ENCODE data around the gene CDK14. TPM values are rescaled to one million over a fixed set of nuclear protein-coding genes. Genes with fewer than 3 reads are reported as not detected.

CDK14 gene
- total RNA-seq, 2 donors from 2014 or later: 8.7 to 13.4 TPM

DNA sequence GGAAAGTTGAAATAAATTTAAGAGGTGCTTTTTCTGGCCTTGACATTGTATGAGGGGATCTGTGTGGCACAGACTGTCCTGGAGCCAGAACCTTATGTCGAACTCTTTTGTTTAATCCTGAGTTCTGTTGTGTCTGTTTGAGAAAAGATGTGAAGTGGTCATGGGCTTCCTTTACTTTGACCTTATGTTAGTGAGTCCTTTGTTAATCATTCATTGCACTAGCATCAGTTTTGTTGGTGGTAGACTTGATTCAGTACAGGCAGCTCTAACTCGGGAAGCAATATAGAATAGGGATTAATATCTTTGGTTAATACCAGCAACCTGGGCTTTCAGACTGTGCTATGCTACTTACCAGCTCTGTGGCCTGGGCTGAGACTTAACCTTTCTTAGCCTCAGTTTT, 544.2 kb downstream of the CDK14 start:
- no peak overlapping the region for H3K4me3 Mint-ChIP-seq
- Histone ChIP-seq H3K9ac (ENCODE audit: extremely low read depth, low read length, poor library complexity, severe bottlenecking) (no peak overlapping the region), H3K9me3 (ENCODE audit: control insufficient read depth, low read length) (no peaks in the 10 kb centered on the region), H3K36me3 (ENCODE audit: control insufficient read depth, insufficient read depth, low read length) (no peaks in the 10 kb centered on the region), H3K4me3 (ENCODE audit: low read length) (no peak overlapping the region), H3K27me3 (ENCODE audit: control insufficient read depth, insufficient read depth, low read length, poor library complexity, severe bottlenecking) (no peaks in the 10 kb centered on the region), H3K27ac (ENCODE audit: low read depth, low read length) (no peak overlapping the region), H3K4me1 (ENCODE audit: control insufficient read depth, insufficient read depth, low read length) (no peaks in the 10 kb centered on the region)
- H3K27ac Mint-ChIP-seq: no peak overlapping the region
- no peaks in the 10 kb centered on the region for H3K36me3 Mint-ChIP-seq (ENCODE audit: low read depth)
- peaks cover 2% of the 10 kb centered on the region for H3K4me1 Mint-ChIP-seq
- TF ChIP-seq, protein P1, sequence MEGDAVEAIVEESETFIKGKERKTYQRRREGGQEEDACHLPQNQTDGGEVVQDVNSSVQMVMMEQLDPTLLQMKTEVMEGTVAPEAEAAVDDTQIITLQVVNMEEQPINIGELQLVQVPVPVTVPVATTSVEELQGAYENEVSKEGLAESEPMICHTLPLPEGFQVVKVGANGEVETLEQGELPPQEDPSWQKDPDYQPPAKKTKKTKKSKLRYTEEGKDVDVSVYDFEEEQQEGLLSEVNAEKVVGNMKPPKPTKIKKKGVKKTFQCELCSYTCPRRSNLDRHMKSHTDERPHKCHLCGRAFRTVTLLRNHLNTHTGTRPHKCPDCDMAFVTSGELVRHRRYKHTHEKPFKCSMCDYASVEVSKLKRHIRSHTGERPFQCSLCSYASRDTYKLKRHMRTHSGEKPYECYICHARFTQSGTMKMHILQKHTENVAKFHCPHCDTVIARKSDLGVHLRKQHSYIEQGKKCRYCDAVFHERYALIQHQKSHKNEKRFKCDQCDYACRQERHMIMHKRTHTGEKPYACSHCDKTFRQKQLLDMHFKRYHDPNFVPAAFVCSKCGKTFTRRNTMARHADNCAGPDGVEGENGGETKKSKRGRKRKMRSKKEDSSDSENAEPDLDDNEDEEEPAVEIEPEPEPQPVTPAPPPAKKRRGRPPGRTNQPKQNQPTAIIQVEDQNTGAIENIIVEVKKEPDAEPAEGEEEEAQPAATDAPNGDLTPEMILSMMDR (conservative IDR thresholded peaks at IDR 0.05): no peak
- no peaks in the 10 kb centered on the region for H3K27me3 Mint-ChIP-seq (ENCODE audit: insufficient read depth)
- DNase-seq: no peak
- H3K9me3 Mint-ChIP-seq: no peaks in the 10 kb centered on the region
- WGBS, 2 experiments (ENCODE audit: insufficient coverage in 1 of 2, insufficient read length in 1 of 2): 91% methylated on average over 2 of the region's 2 CpGs; no CpG with 5 or more reads in 1 of the 2 experiments

DNA sequence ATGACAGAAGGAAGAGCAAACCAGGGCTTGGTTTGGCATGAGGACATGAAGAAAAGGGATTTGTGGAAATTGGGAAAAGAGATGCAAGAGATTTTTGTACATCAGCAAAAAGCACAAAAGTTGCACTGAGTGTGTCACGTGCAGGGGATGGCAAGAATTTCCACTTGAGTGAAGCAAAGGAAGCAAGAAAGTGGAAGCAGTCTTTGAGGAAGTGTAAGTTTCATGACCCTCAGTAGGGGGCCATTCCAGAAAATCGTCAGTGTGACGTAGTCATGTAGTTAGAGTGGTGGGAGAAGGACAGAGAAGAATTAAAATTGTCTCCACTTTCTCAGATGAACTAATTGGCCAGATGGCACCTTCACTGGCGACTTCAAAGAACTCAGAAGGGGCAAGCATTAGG, 544.9 kb downstream of the CDK14 start:
- Histone ChIP-seq H3K36me3 (ENCODE audit: control insufficient read depth, insufficient read depth, low read length) (no peaks in the 10 kb centered on the region), H3K9me3 (ENCODE audit: control insufficient read depth, low read length) (no peaks in the 10 kb centered on the region), H3K4me3 (ENCODE audit: low read length) (no peak overlapping the region), H3K27ac (ENCODE audit: low read depth, low read length) (no peak overlapping the region), H3K9ac (ENCODE audit: extremely low read depth, low read length, poor library complexity, severe bottlenecking) (no peak overlapping the region), H3K4me1 (ENCODE audit: control insufficient read depth, insufficient read depth, low read length) (no peaks in the 10 kb centered on the region), H3K27me3 (ENCODE audit: control insufficient read depth, insufficient read depth, low read length, poor library complexity, severe bottlenecking) (no peaks in the 10 kb centered on the region)
- H3K9me3 Mint-ChIP-seq: no peaks in the 10 kb centered on the region
- TF ChIP-seq, protein P1 (conservative IDR thresholded peaks at IDR 0.05): no peak
- H3K36me3 Mint-ChIP-seq (ENCODE audit: low read depth): no peaks in the 10 kb centered on the region
- H3K4me1 Mint-ChIP-seq: no peaks in the 10 kb centered on the region
- no peak overlapping the region for H3K27ac Mint-ChIP-seq
- H3K27me3 Mint-ChIP-seq (ENCODE audit: insufficient read depth): no peaks in the 10 kb centered on the region
- no peak overlapping the region for H3K4me3 Mint-ChIP-seq
- no peak for DNase-seq
- 49 to 51% methylated on average over 4 of the region's 4 CpGs for WGBS, 2 experiments (ENCODE audit: insufficient coverage in 1 of 2, insufficient read length in 1 of 2)

DNA sequence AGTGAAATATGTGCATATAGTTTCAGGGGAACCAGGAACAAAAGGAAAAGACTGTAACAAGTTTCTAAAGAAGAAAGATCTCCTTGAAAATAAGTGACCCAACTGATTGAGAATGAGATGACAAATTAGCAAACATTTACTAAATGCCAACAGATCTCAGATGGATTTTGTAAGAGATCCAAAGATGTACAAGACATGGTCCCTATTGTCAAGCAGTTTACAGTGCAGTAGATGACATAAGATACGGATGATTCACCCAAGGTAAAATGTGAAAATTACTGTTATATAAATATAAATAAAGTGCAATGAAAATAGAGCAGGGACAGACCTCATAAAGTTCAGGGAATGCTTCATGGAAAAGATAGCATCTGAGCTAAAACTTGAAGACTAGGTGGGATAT, 546.6 kb downstream of the CDK14 start:
- no peak overlapping the region for H3K9ac ChIP-seq (ENCODE audit: extremely low read depth, low read length, poor library complexity, severe bottlenecking)
- Mint-ChIP-seq H3K4me1 (no peaks in the 10 kb centered on the region), H3K36me3 (ENCODE audit: low read depth) (no peaks in the 10 kb centered on the region), H3K27me3 (ENCODE audit: insufficient read depth) (no peaks in the 10 kb centered on the region), H3K27ac (no peak overlapping the region), H3K9me3 (no peaks in the 10 kb centered on the region), H3K4me3 (no peak overlapping the region)
- H3K27ac ChIP-seq (ENCODE audit: low read depth, low read length): no peak overlapping the region
- no peaks in the 10 kb centered on the region for H3K27me3 ChIP-seq (ENCODE audit: control insufficient read depth, insufficient read depth, low read length, poor library complexity, severe bottlenecking)
- no peaks in the 10 kb centered on the region for H3K36me3 ChIP-seq (ENCODE audit: control insufficient read depth, insufficient read depth, low read length)
- no CpG with 5 or more reads among the region's 1 CpG for WGBS, 2 experiments (ENCODE audit: insufficient coverage in 1 of 2, insufficient read length in 1 of 2)
- no peaks in the 10 kb centered on the region for H3K4me1 ChIP-seq (ENCODE audit: control insufficient read depth, insufficient read depth, low read length)
- no peak overlapping the region for H3K4me3 ChIP-seq (ENCODE audit: low read length)
- H3K9me3 ChIP-seq (ENCODE audit: control insufficient read depth, low read length): no peaks in the 10 kb centered on the region
- DNase-seq: no peak
- TF ChIP-seq, protein P1 (conservative IDR thresholded peaks at IDR 0.05): no peak
